Esophagus muscularis mucosa (tissue), 3 donors: Measurements from ENCODE around the gene IQCE.

Experiments used
- CTCF ChIP-seq, 3 experiments: fragments of 200-600 bp in 2 of 3; fragments of 450-650 bp in 1 of 3; sonication (generic) in 2 of 3; IDR thresholded peaks; one replicate each; pipeline ENCODE4 v1.5.1; 2017 to 2019; ENCODE audit warnings: antibody characterized with exemption in 3 of 3, mild to moderate bottlenecking in 2 of 3, moderate library complexity in 1 of 3
- POLR2AphosphoS5 ChIP-seq, 2 donors: sonication (generic); formaldehyde crosslinking; IDR thresholded peaks; one replicate each; pipeline ENCODE4 v1.6.1; 2017; ENCODE audit warnings: antibody characterized with exemption in 2 of 2

GRCh38 chr7:2570021-2570420 lies 11.2 kb downstream of the IQCE start:
- TF ChIP-seq CTCF (IDR thresholded peaks at IDR 0.05) (no peak), POLR2AphosphoS5 (IDR thresholded peaks at IDR 0.05) (no peak)
